Measurements from ENCODE around the gene SPTBN1. TPM values are rescaled to one million over a fixed set of nuclear protein-coding genes. Genes with fewer than 3 reads are reported as not detected.

SPTBN1 gene
- total and polyA plus RNA-seq, 3 donors from 2014 or later: 143 to 366 (median 278) TPM

DNA sequence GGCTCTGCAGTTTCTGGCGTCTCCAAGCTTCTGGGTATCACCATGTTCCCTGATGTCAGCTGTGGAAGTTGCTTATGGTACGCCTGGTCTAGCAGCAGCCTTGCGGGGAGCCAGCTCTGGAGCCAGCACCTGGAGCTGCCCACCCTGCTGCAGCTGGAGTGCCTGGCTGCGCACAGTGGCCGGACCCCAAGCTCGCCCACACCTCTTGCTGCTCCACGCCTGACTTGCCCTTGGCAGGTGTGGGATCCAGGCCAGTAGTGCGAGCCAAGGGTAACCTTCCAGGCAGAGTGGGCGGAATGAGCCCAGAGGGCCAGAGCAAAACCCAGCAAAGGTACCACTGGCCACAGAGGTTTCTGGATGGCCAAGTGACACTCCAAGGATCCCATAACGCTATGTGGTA is 254.1 kb downstream of the SPTBN1 start:
- Histone ChIP-seq H3K9me3 (no peaks in the 10 kb centered on the region), H3K27me3 (no peaks in the 10 kb centered on the region), H3K27ac (no peak overlapping the region), H3K4me1 (no peaks in the 10 kb centered on the region), H3K4me3 (no peak overlapping the region), H3K36me3 (ENCODE audit: low read depth, missing control alignments) (no peaks in the 10 kb centered on the region)
- intact Hi-C loops (cut with DNase I; ENCODE audit: low total_unique reads): no loop called here
- WGBS, 2 donors: 38 to 71% methylated on average over 3 to 10 of the region's 10 CpGs
- no peak for DNase-seq
- TF ChIP-seq POLR2A (IDR thresholded peaks at IDR 0.05) (no peak), CTCF (IDR thresholded peaks at IDR 0.05) (no peak)

GRCh38 chr2:54712516-54712915 is 256.4 kb downstream of the SPTBN1 start:
- 95 to 99% methylated on average over 6 of the region's 6 CpGs for WGBS, 2 donors
- TF ChIP-seq CTCF (IDR thresholded peaks at IDR 0.05): no peak
- TF ChIP-seq POLR2A (IDR thresholded peaks at IDR 0.05): no peak
- Histone ChIP-seq H3K4me3 (no peak overlapping the region), H3K4me1 (no peaks in the 10 kb centered on the region), H3K27ac (no peak overlapping the region), H3K27me3 (no peaks in the 10 kb centered on the region), H3K9me3 (no peaks in the 10 kb centered on the region), H3K36me3 (ENCODE audit: low read depth, missing control alignments) (no peaks in the 10 kb centered on the region)
- intact Hi-C loops (cut with DNase I; ENCODE audit: low total_unique reads): no loop called here
- no peak for DNase-seq

DNA sequence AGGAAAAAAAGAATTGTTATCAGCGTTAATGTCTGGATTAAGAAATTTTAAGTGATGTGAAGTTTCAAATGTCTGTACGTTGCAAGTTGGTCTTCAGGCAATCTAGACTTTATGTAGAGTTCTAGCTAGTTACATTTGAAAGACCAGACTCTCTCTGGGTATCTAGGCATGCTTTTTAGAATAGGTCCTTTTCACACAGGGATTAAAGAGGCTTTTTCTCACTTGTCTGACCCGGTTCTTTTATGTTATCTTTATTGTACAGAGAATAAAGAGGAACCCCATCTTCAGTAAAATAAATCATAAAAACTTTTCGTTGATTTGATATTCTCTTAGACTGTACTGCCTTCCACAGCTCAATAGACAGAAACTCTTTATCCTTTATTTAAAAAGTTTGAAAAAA is 258.9 kb downstream of the SPTBN1 start:
- TF ChIP-seq POLR2A (IDR thresholded peaks at IDR 0.05) (no peak), CTCF (IDR thresholded peaks at IDR 0.05) (no peak)
- no peak overlapping the region for H3K4me3 ChIP-seq
- no peak for DNase-seq
- no peaks in the 10 kb centered on the region for H3K27me3 ChIP-seq
- no peak overlapping the region for H3K27ac ChIP-seq
- 65 to 68% methylated on average over 4 of the region's 4 CpGs for WGBS, 2 donors
- H3K36me3 ChIP-seq (ENCODE audit: low read depth, missing control alignments): no peaks in the 10 kb centered on the region
- H3K4me1 ChIP-seq: no peaks in the 10 kb centered on the region
- no peaks in the 10 kb centered on the region for H3K9me3 ChIP-seq
- intact Hi-C loops (cut with DNase I; ENCODE audit: low total_unique reads): no loop called here

- Histone ChIP-seq H3K4me3 (no peak overlapping the region), H3K4me1 (no peaks in the 10 kb centered on the region), H3K9me3 (no peaks in the 10 kb centered on the region), H3K27ac (no peak overlapping the region), H3K27me3 (no peaks in the 10 kb centered on the region), H3K36me3 (ENCODE audit: low read depth, missing control alignments) (no peaks in the 10 kb centered on the region)
- no peak for DNase-seq
- no peak for TF ChIP-seq POLR2A (IDR thresholded peaks at IDR 0.05)
- no peak for TF ChIP-seq CTCF (IDR thresholded peaks at IDR 0.05)
- intact Hi-C loops (cut with DNase I; ENCODE audit: low total_unique reads): no loop called here
These were observed 260.2 kb downstream of the SPTBN1 start for GRCh38 chr2:54716375-54716774.

GRCh38 chr2:54720563-54720962 is 264.4 kb downstream of the SPTBN1 start:
- no peak overlapping the region for H3K4me3 ChIP-seq
- H3K27me3 ChIP-seq: no peaks in the 10 kb centered on the region
- no peak for DNase-seq
- no peaks in the 10 kb centered on the region for H3K9me3 ChIP-seq
- intact Hi-C loops (cut with DNase I; ENCODE audit: low total_unique reads): no loop called here
- no peaks in the 10 kb centered on the region for H3K4me1 ChIP-seq
- no peak overlapping the region for H3K27ac ChIP-seq
- H3K36me3 ChIP-seq (ENCODE audit: low read depth, missing control alignments): no peaks in the 10 kb centered on the region
- TF ChIP-seq CTCF (IDR thresholded peaks at IDR 0.05) (no peak), POLR2A (IDR thresholded peaks at IDR 0.05) (no peak)
- 58 to 68% methylated on average over 1 to 2 of the region's 2 CpGs for WGBS, 2 donors

Other genes starting within 250 kb of the SPTBN1 start
- gene TSPYL6, start 200.1 kb upstream of the SPTBN1 start, total RNA-seq: 10 to 100 TPM; 37.9 to 38.3 TPM
- 53.9 TPM for gene TSPYL6, start 200.1 kb upstream of the SPTBN1 start, polyA plus RNA-seq (ENCODE audit: insufficient read depth, low read depth, low replicate concordance)